Measurements from ENCODE around the gene GGCX.
A peak's percentile ranks its signal among the peaks of the same experiment; 100 is the strongest.

Gene GGCX

GRCh38 chr2:85541753-85542457 is 19.4 kb downstream of the GGCX start:
- no peak for DNase-seq (ENCODE audit: low read depth, low spot score)

GRCh38 chr2:85541262-85541661 is 20.0 kb downstream of the GGCX start:
- no peak for DNase-seq (ENCODE audit: low read depth, low spot score)

DNA sequence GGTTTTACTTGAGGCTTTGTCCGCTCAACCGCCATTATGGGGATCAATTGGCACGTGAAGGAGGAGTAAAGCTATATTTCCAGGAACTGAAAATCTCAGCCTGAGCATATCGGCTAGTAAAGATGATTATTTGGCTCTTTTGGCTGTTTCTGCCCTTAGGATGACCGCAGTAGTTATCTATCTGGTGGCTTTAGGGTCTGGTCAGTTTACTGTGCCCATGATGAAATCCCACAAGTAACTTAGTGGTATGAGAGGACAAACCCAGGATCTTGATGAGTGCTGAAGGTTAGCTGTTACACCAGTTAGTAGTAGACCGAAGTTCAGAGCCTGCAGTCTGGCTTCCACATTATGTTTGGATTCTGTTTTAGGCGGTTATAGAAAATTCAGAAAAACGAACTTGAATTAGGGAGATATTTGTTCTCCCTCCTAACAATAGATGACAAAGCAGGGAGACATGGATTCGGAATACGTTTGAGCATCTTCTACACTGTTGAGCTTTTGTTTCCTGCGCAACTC is 21.1 kb downstream of the GGCX start:
- peak; percentile 41 for DNase-seq (ENCODE audit: low read depth, low spot score)

DNA sequence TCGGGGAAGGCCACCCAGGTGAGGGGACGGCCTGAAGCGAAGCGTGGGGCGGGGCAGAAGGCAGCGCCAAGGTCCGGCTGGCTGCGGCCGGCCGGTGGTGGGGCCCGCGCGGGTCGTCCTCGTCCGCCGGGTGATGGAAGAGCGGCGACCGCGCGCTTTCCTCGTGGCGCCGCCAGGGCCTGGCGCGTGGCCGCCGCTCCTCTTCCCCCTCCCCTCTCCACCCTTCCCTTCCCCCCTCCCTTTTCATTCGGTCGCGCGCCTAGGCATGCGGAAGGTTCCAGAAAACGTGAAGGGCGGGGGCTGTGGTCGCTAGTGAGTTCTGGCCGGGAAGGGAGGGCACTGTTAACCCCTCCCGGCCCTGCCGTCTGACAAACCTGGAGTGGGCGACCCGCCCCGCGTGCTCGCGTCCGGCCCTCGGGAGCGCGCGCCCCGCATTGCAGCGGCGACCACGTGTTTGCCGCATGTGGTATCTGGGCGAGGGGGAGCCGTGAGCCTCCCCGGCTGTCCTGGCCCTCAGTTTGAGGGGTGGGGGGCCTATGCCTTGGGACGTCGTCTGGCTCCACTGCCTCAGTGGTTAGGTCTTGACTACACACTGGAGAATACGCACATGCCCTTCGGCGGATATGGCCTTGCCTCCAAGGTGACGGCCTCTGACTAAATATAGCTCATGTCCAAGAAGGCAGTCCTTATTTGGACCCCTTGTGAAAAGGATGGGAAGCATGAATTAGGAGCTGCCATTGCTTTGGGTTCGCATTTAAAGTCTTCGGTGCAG is 21.7 kb downstream of the GGCX start:
- DNase-seq (ENCODE audit: low read depth, low spot score): peak; percentile 84

DNA sequence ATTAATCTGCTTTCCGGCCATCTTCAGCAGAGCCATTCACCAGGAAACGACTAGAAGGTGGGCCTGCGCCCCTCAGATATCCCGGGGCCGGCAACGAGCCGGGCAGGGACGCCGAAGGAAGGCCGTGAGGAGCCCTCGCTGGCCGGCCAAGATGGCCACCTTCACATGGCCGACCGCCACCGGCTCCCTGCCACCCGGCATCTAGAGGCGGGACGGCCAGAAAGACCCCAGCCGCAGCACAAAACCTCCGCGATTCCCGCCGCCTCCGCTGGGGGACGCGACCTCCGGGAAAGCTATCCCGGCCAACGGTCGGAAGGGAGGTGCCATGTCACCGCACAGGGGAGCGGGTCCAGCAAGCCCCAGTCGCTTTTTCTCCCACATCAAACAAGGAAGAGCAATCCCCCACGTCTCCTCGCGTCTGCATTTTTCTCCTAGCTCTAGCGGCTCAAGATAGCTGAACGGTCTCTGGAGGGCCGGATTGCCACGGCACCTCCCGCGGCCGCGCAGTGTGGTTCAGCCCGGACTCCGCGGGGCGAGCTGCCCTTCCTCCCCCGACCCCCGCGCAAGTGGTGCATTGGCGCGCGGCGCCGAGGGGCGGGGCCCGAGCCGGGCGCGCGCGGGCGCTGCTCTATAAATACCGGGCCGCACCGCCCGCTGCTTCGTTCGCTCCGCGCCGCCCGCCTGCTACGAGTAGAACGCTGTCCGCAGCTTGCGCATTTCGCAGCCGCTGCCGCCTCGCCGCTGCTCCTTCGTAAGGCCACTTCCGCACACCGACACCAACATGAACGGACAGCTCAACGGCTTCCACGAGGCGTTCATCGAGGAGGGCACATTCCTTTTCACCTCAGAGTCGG is 22.6 kb downstream of the GGCX start, which contains the start of gene MAT2A:
Gene MAT2A (plus strand): TSS at position 662 of the 854 bp plus-strand sequence. CDS start 120 bp downstream, at position 782.
- DNase-seq (ENCODE audit: low read depth, low spot score): peak; percentile 98

DNA sequence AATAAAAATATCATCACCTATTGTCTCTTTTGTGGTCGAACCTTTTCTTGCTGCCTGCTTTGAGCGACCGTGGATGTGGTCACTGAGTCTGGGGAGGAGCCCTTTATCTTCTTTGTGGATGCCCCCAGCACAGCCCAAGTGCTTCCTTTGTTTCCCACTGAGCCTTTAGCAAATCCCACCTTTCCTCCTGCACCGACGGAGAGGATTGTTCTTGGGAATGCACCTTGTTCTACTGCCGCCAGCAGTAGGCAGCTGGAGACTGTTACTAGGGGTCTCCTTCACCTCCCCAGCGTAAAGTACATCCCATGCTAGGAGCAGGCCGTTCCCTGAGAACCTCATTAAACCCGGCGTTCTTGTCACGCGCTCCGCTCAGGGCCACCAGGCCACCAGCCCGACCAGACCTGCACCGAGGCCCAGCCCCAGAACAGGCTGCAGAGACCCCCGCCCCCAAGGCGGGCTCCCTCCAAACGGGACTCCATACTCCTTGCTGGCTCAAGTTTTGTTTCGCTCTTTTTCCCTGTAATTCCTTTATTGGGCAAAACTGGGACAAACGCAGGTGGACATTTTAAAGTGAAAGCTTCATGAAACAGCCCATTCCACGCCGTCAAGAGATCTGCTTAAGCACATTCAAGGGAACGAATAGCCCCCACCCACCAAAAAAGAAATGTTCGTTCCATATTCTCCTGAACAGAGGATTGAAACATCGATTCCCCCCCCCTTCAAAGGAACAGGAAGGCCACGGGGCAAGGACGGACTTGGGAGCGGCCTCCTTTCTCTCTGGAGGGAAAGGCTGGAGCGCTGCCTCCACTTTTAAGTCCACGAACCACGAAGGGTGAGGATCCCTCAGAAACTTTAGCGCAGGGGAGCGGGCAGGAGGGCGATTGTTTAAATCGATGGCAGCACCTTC is 23.4 kb downstream of the GGCX start:
- peak; percentile 61 for DNase-seq (ENCODE audit: low read depth, low spot score)

GRCh38 chr2:85536479-85536878 is 24.8 kb downstream of the GGCX start:
- peak; percentile 80 for DNase-seq (ENCODE audit: low read depth, low spot score)

DNA sequence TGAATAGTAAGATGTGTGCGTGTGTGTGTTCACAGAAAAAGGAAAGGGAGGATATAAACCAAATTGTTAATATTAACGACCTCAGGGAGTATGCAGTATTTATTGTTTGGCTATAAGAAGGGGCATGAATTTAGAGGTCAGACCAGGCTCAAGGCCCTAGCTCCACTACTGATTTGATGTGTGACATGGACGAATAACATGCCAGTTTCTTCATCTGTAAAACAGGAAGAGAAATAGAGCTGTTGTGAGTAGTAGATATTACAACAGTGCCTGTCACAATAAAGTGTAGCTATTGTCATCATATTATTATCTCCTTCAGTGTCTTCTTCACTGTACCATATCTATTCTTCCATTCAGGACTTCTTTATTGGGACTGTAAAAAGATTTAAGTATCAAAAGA is 26.4 kb downstream of the GGCX start:
- DNase-seq (ENCODE audit: low read depth, low spot score): no peak

GRCh38 chr2:85534099-85534498 is 27.2 kb downstream of the GGCX start:
- no peak for DNase-seq (ENCODE audit: low read depth, low spot score)

DNA sequence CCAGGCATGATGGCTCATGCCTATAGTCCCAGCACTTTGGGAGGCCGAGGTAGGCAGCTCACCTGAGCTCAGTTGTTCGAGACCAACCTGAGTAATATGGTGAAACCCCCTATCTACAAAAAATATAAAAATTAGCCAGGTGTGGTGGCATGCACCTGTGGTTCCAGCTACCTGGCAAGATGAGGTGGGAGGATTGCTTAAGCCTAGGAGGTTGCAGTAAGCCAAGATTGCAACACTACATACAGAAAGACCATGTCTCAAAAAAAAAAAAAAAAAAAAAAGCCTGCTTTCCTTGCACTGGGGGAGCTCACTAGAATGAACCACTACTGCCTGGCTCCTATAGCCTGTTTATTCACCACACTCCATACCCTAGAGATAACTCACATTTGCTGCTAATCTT is 29.7 kb downstream of the GGCX start:
- no peak for DNase-seq (ENCODE audit: low read depth, low spot score)

DNA sequence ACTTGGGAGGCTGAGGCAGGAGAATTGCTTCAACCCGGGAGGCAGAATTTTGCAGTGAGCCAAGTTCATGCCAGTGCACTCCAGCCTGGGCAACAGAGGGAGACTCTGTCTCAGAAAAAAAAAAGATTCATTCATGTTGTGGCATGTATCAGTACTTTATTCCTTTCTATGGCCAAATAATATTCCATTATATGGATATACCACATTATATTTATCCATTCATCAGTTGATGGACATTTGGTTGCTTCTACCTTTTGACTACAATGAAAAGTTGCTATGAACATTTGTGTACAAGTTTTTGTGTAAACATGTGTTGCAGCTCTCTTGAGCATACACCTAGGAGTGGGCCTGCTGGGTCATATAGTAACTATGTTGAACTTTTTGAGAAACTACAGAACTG is 31.5 kb downstream of the GGCX start:
- DNase-seq (ENCODE audit: low read depth, low spot score): no peak

DNA sequence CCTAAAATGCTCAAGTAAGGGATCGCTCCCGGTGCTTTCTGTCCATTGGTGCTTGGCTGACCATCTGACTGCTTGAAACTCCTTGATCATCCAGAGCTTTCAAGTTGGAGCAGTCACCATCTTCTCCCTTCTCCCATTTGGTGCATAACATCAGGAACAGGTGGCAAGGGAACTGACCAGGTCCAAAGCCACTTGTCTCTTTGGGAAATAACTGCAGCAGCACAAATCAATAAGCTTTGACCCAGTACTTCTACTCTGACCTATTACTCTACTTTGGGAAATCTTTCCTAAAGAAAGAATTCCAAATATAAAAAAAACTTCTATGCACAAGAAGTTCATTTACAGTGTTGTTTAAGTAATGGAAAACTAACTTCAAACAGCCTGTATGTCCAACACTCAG is 32.9 kb downstream of the GGCX start:
- no peak for DNase-seq (ENCODE audit: low read depth, low spot score)

GRCh38 chr2:85527787-85528186 is 33.5 kb downstream of the GGCX start:
- DNase-seq (ENCODE audit: low read depth, low spot score): no peak

- no peak for DNase-seq (ENCODE audit: low read depth, low spot score)
Measured at GRCh38 chr2:85525567-85525966, 35.7 kb downstream of the GGCX start.

DNA sequence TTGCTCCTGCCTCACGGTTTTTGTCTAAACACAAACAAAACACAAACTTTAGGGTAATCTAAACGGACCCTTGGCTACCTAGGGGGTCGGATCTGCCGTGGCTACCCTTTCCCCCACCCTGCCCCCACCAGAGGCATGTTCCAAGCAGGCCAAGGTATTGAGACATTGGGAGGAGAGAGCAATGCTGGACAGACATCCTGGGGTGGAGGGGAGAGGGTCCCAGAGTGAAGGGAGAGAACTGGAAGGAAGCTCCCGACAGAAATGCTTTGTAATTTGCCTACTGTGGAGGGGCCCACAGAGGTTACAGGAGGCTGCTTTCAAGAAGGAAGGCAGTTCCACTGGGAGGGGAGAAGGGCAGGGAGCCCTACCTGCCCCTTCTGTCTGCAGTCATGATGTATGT is 36.3 kb downstream of the GGCX start:
- DNase-seq (ENCODE audit: low read depth, low spot score): no peak

DNA sequence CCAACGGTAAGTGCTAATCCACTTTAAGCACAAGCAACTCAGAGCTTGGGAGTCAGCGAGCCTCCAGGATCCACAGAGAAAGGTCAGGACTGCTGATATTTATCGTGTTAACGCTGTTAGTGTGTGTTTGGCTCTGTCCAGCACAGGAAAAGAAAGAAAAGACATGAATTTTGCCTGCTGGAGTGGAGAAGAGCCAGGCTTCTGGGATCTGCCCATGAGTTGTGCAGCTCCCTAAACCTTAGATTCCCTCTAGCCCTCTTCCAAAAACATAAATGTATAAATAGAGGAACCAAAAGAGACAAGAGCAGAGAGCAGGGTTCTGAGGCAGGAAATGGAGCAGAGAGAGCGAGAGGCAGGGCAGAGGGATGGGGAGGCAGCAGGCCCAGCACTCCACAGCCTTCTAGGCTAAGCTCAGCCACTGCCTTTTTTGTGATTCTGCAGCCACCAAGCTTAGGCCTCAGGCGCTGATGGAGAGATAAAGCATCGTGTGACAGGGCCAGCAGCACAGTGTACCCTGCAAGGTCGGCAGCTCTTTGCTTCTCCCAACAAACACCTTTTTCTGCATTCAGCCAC is 36.9 kb downstream of the GGCX start:
- peak; percentile 36 for DNase-seq (ENCODE audit: low read depth, low spot score)

DNA sequence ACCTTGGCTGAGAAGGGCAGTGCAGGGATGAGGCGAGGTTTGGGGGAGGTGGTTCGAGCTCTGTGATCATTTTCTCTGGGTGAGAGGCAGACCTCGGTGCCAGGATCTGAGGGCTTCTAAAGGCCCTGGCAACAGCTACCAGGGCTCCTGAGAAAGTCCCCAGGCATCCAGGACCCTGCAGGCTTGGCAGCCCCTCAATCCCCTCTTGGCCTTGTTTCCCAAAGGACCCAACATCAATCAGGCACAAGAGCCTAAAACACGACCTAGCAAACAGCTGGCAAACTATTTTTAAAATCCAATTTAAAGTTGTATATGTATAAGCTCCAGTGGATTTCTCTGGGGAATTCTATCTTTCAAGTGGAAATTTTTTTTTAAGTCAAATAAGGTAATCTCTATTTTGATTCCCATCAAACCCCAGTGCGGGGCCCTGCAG is 37.4 kb downstream of the GGCX start:
- DNase-seq (ENCODE audit: low read depth, low spot score): no peak

DNA sequence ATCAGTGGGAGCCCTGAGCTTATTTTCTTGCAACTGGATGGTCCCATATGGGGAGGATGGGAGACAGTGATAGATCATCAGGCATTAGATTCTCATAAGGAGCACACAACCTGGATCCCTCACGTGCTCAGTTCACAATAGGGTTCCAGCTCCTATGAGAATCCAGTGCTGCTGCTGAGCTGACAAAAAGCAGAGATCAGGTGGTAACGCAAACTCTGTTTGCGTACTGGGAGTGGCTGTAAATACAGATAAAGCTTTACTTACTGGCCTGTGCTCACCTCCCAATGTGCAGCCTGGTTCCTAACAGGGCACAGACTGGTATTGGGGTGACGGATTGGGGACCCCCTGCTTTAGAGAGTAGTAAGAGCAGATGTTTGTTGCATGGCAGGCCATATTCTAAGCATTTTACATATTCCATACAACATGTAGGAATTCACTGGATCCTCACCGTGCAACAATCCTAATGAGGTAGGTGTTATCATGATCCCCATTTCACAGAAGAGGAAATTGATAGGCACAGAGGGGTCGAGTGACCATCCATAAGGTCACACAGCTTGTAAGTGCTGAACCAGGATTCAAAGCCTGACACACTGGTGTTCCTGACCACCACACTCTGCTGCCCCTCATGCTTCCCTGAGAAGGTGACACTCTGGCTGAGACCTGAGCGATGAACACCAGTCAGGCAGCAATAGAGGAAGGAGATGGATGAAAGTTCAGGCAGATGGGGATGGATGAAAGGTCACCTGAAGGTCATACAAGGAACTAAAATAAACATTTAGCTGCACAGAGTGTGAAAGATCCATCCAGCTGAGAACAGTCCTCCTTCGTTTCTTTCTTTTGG is 38.0 kb downstream of the GGCX start:
- DNase-seq (ENCODE audit: low read depth, low spot score): no peak

- no peak for DNase-seq (ENCODE audit: low read depth, low spot score)
Measured at GRCh38 chr2:85522090-85522647, 39.1 kb downstream of the GGCX start.
